HCT116 (cell line): ENCODE results near the gene IGF2. TPM values are rescaled to one million over a fixed set of nuclear protein-coding genes. Genes with fewer than 3 reads are reported as not detected.

ENCODE experiments used
- ATAC-seq: fragments of 200-7000 bp; cut with Tn5 transposase; 2 replicates; pipeline ENCODE4 v1.9.1; 2020; ENCODE audit warnings: mild to moderate bottlenecking, moderate library complexity
- BruUV-seq: library from RNA; stranded (reverse); fragments of 400-500 nt; replicated peaks from 2 replicates; lab custom pipeline; 2021; lab: Mats Ljungman, UMichigan
- CTCF ChIA-PET: fragments of 300-600 bp; sonication (Branson Sonifier 250); formaldehyde crosslinking; loops from one replicate; lab custom pipeline; 2021; ENCODE audit warnings: antibody characterized with exemption; lab: Charles Lee
- POLR2A ChIA-PET: fragments of 300-600, 350-600 bp; sonication (Branson Sonifier 250); formaldehyde crosslinking; loops from one replicate; lab custom pipeline; 2021; ENCODE audit warnings: antibody characterized with exemption; lab: Charles Lee
- RAD21 ChIA-PET, 2 experiments: fragments of 300-600 bp; sonication (Branson Sonifier 250); formaldehyde crosslinking; loops; one replicate each; lab custom pipeline; 2023; ENCODE audit warnings: low total read pairs in 2 of 2; ENCODE audit not compliant: uncharacterized antibody in 2 of 2, unreplicated experiment in 2 of 2, low non-redundant PET in 1 of 2; lab: Charles Lee
- DNase-seq: peaks from one replicate; pipeline ENCODE4 v3.0.0-alpha.2; 2010; ENCODE audit warnings: low read depth, low spot score
- H2AFZ ChIP-seq: fragments of 200-600 bp; shearing (Covaris generic), sonication (generic); 2 replicates; pipeline ENCODE4 v1.6.1; 2017; ENCODE audit warnings: low read depth, mixed run types, mixed read lengths, antibody characterized with exemption, low read length; ENCODE audit not compliant: poor library complexity, severe bottlenecking
- H3K27ac ChIP-seq: 2 replicates; pipeline ENCODE4 v1.5.1; 2012; ENCODE audit warnings: low read depth, low read length
- H3K27me3 ChIP-seq: fragments of 200-600 bp; sonication (generic); 2 replicates; pipeline ENCODE4 v1.6.1; 2016; ENCODE audit warnings: mixed run types, low read length, mixed read lengths; ENCODE audit not compliant: insufficient read depth
- H3K36me3 ChIP-seq, 2 experiments: fragments of 200-500 bp in 1 of 2; fragments of 200-600 bp in 1 of 2; sonication (Bioruptor generic) in 1 of 2; sonication (generic) in 1 of 2; 2 replicates each; pipeline versions ENCODE4 v1.5.1 to v1.6.1; 2014 to 2016; ENCODE audit warnings: low read length in 2 of 2, inconsistent platforms in 1 of 2, mixed read lengths in 1 of 2, mixed run types in 1 of 2; ENCODE audit not compliant: insufficient read depth in 2 of 2, control insufficient read depth in 1 of 2
- H3K4me1 ChIP-seq, 2 experiments: fragments of 200-600 bp in 1 of 2; sonication (generic) in 1 of 2; 2 replicates each; pipeline versions ENCODE4 v1.5.1 to v1.6.1; 2012 to 2017; ENCODE audit warnings: low read length in 2 of 2, inconsistent platforms in 1 of 2, mild to moderate bottlenecking in 1 of 2, mixed read lengths in 1 of 2, mixed run types in 1 of 2, moderate library complexity in 1 of 2; ENCODE audit not compliant: insufficient read depth in 2 of 2, control insufficient read depth in 1 of 2
- H3K4me2 ChIP-seq: fragments of 200-600 bp; sonication (generic); 2 replicates; pipeline ENCODE4 v1.6.1; 2017; ENCODE audit warnings: mixed run types, low read length, mixed read lengths
- H3K4me3 ChIP-seq, 2 experiments: fragments of 200-600 bp in 1 of 2; sonication (generic) in 1 of 2; replicated peaks in 1 of 2; 2 replicates each; pipeline ENCODE4 v1.5.1; 2011 to 2016; ENCODE audit warnings: low read length in 2 of 2, control low read depth in 1 of 2, low read depth in 1 of 2, mild to moderate bottlenecking in 1 of 2, mixed read lengths in 1 of 2, mixed run types in 1 of 2
- H3K79me2 ChIP-seq: fragments of 200-600 bp; sonication (generic); 2 replicates; pipeline ENCODE4 v1.6.1; 2017; ENCODE audit warnings: mild to moderate bottlenecking, mixed run types, low read length, moderate library complexity, mixed read lengths; ENCODE audit not compliant: insufficient read depth
- H3K9ac ChIP-seq: fragments of 200-600 bp; sonication (generic); 2 replicates; pipeline ENCODE4 v1.6.1; 2016; ENCODE audit warnings: low read length, mixed read lengths
- H3K9me2 ChIP-seq: fragments of 200-600 bp; sonication (generic), shearing (Covaris generic); 2 replicates; pipeline ENCODE4 v1.6.1; 2017; ENCODE audit warnings: mixed run types, mild to moderate bottlenecking, moderate library complexity; ENCODE audit not compliant: insufficient read depth
- H3K9me3 ChIP-seq, 2 experiments: fragments of 200-500 bp in 1 of 2; fragments of 200-600 bp in 1 of 2; sonication (Bioruptor generic) in 1 of 2; sonication (generic) in 1 of 2; 2 replicates each; pipeline ENCODE4 v1.6.1; 2014 to 2017; ENCODE audit warnings: low read length in 2 of 2, mixed read lengths in 2 of 2, inconsistent platforms in 1 of 2, low read depth in 1 of 2, mild to moderate bottlenecking in 1 of 2, mixed run types in 1 of 2, moderate library complexity in 1 of 2; ENCODE audit not compliant: control insufficient read depth in 1 of 2, insufficient read depth in 1 of 2
- H4K20me1 ChIP-seq: fragments of 200-600 bp; sonication (generic), shearing (Covaris generic); 2 replicates; pipeline ENCODE4 v1.6.1; 2017; ENCODE audit warnings: mixed run types, mild to moderate bottlenecking, moderate library complexity; ENCODE audit not compliant: insufficient read depth
- ATF3 ChIP-seq: IDR thresholded peaks from 2 replicates; pipeline ENCODE4 v1.6.1; 2012
- CBX3 ChIP-seq: IDR thresholded peaks from 2 replicates; pipeline ENCODE4 v1.6.1; 2012; ENCODE audit warnings: low read depth
- CEBPB ChIP-seq: IDR thresholded peaks from 2 replicates; pipeline ENCODE4 v1.6.1; 2012; ENCODE audit warnings: low read depth
- EGR1 ChIP-seq: IDR thresholded peaks from 2 replicates; pipeline ENCODE4 v1.6.1; 2012; ENCODE audit warnings: low read depth
- ELF1 ChIP-seq: IDR thresholded peaks from 2 replicates; pipeline ENCODE4 v1.6.1; 2012; ENCODE audit warnings: low read depth, borderline replicate concordance
- FOSL1 ChIP-seq: IDR thresholded peaks from 2 replicates; pipeline ENCODE4 v1.6.1; 2012; ENCODE audit warnings: low read depth
- POLR2A ChIP-seq: IDR thresholded peaks from 2 replicates; pipeline ENCODE4 v1.7.0; 2011; ENCODE audit warnings: borderline replicate concordance; ENCODE audit not compliant: insufficient read depth, insufficient read length; ENCODE audit errors: extremely low read depth
- POLR2AphosphoS5 ChIP-seq: IDR thresholded peaks from 2 replicates; pipeline ENCODE4 v1.6.1; 2011; ENCODE audit warnings: mild to moderate bottlenecking, low read depth, low read length, moderate library complexity
- RAD21 ChIP-seq: IDR thresholded peaks from 2 replicates; pipeline ENCODE4 v1.6.1; 2012; ENCODE audit warnings: low read depth, mild to moderate bottlenecking
- SIN3A ChIP-seq: IDR thresholded peaks from 2 replicates; pipeline ENCODE4 v1.6.1; 2012; ENCODE audit warnings: low read depth
- SP1 ChIP-seq: IDR thresholded peaks from 2 replicates; pipeline ENCODE4 v1.6.1; 2012; ENCODE audit warnings: low read depth
- SRF ChIP-seq: IDR thresholded peaks from 2 replicates; pipeline ENCODE4 v1.6.1; 2012; ENCODE audit warnings: low read depth
- YY1 ChIP-seq: IDR thresholded peaks from 2 replicates; pipeline ENCODE4 v1.6.1; 2011; ENCODE audit warnings: low read length, low read depth, moderate library complexity, mild to moderate bottlenecking; ENCODE audit not compliant: insufficient replicate concordance; ENCODE audit errors: extremely low read depth
- ZBTB33 ChIP-seq: IDR thresholded peaks from 2 replicates; pipeline ENCODE4 v1.6.1; 2011; ENCODE audit warnings: mild to moderate bottlenecking, low read length, moderate library complexity; ENCODE audit not compliant: insufficient replicate concordance; ENCODE audit errors: extremely low read depth
- ZNF274 ChIP-seq: fragments of 200-500 bp; sonication (Bioruptor generic); IDR thresholded peaks from 2 replicates; pipeline ENCODE4 v1.6.1; 2014; ENCODE audit warnings: mild to moderate bottlenecking, low read depth, low read length, inconsistent platforms
- intact Hi-C: fragments of 100-400 bp; cut with micrococcal nuclease; formaldehyde crosslinking; loops from 2 replicates; pipeline ENCODE4 v1.10.0; 2022
- total RNA-seq: library from RNA; stranded (reverse); gene quantifications from one replicate; pipeline ENCODE4 v1.2.1, GENCODE V29; 2021; ENCODE audit not compliant: unreplicated experiment

Gene IGF2
- total RNA-seq, 1 experiment from 2014 or later = 17.9 TPM

GRCh38 chr11:2158296-2158737 lies 19.1 kb upstream of the IGF2 start (continued):
- no peak for TF ChIP-seq SIN3A
- TF ChIP-seq EGR1 = no peak
- no peak for TF ChIP-seq RAD21
- no peak for TF ChIP-seq POLR2A
- TF ChIP-seq ZNF274 = no peak

GRCh38 chr11:2157294-2158040 lies 18.3 kb upstream of the IGF2 start:
- H3K4me2 ChIP-seq = no peak overlapping the region
- H3K27me3 ChIP-seq = no peaks in the 10 kb centered on the region
- no peaks in the 10 kb centered on the region for H4K20me1 ChIP-seq
- H3K9me2 ChIP-seq = no peaks in the 10 kb centered on the region
- H3K79me2 ChIP-seq = no peaks in the 10 kb centered on the region
- TF ChIP-seq ELF1 = no peak
- no peak for TF ChIP-seq ZBTB33
- no peak for TF ChIP-seq YY1
- no peak for TF ChIP-seq FOSL1
- no peak for TF ChIP-seq ATF3
- TF ChIP-seq EGR1 = no peak
- no peak for TF ChIP-seq SIN3A
- no peak for TF ChIP-seq CEBPB
- TF ChIP-seq POLR2AphosphoS5 = no peak
- no peak for TF ChIP-seq SRF
- TF ChIP-seq SP1 = no peak
- TF ChIP-seq CBX3 = no peak
- TF ChIP-seq ZNF274 = no peak
- TF ChIP-seq, all 23 proteins: peak for 0
- CTCF ChIA-PET = interaction anchor here (1.1 to 2.9 kb wide), 4 partner anchors 29 to 505 kb away, joined by 3 to 40 read pairs (median 7); no protein-coding TSS in a partner anchor
- POLR2A ChIA-PET = no interaction called here
- Histone ChIP-seq H2AFZ (no peak overlapping the region), H3K4me3 (no peak overlapping the region), H3K4me1 (no peaks in the 10 kb centered on the region), H3K27ac (no peak overlapping the region), H3K9ac (no peak overlapping the region), H3K9me3 (no peaks in the 10 kb centered on the region), H3K36me3 (no peaks in the 10 kb centered on the region)
- RAD21 ChIA-PET = no interaction called here
- DNase-seq = no peak
- intact Hi-C loops = no loop called here
- no peak for ATAC-seq
- no TSS peak for BruUV-seq
